Vagina (tissue), 2 donors: ENCODE data around the gene LOXL3. TPM values are rescaled to one million over a fixed set of nuclear protein-coding genes. Genes with fewer than 3 reads are reported as not detected.

ENCODE experiments used
- DNase-seq, 2 donors: peaks; one replicate each; pipeline ENCODE4 v3.0.0-alpha.2; 2017; ENCODE audit errors: extremely low spot score in 2 of 2
- H3K27ac ChIP-seq: fragments of 200-600 bp; sonication (generic); one replicate; pipeline ENCODE4 v1.5.1; 2019
- H3K27me3 ChIP-seq: fragments of 200-600 bp; sonication (generic); one replicate; pipeline ENCODE4 v1.5.1; 2019
- H3K36me3 ChIP-seq, 2 donors: fragments of 200-600 bp; sonication (generic); one replicate each; pipeline ENCODE4 v1.5.1; 2017 to 2019
- H3K4me1 ChIP-seq: fragments of 200-600 bp; sonication (generic); one replicate; pipeline ENCODE4 v1.5.1; 2019
- H3K4me3 ChIP-seq, 2 donors: fragments of 200-600 bp; sonication (generic); 1 replicate in 1 of 2; 2 replicates in 1 of 2; pipeline ENCODE4 v1.5.1; 2016 to 2019
- H3K9me3 ChIP-seq: fragments of 200-600 bp; sonication (generic); one replicate; pipeline ENCODE4 v1.5.1; 2019
- CTCF ChIP-seq, 3 experiments: fragments of 450-650 bp in 2 of 3; fragments of 200-600 bp in 1 of 3; sonication (generic) in 1 of 3; IDR thresholded peaks; one replicate each; pipeline ENCODE4 v1.5.1; 2017 to 2019; ENCODE audit warnings: antibody characterized with exemption in 3 of 3, mild to moderate bottlenecking in 2 of 3, moderate library complexity in 2 of 3
- POLR2A ChIP-seq, 2 donors: fragments of 450-650 bp; IDR thresholded peaks; one replicate each; pipeline ENCODE4 v1.6.1; 2017; ENCODE audit warnings: antibody characterized with exemption in 2 of 2, mild to moderate bottlenecking in 2 of 2, moderate library complexity in 2 of 2
- POLR2AphosphoS5 ChIP-seq, 2 donors: sonication (generic); formaldehyde crosslinking; IDR thresholded peaks; one replicate each; pipeline ENCODE4 v1.9.0; 2017; ENCODE audit warnings: antibody characterized with exemption in 2 of 2, mild to moderate bottlenecking in 2 of 2, low read depth in 1 of 2; ENCODE audit not compliant: insufficient read depth in 1 of 2
- intact Hi-C: fragments of 100-400 bp; cut with DNase I; formaldehyde crosslinking; loops from one replicate; pipeline ENCODE4 v1.15.1; 2023
- total RNA-seq: library from RNA; depleted of rRNA; stranded (reverse); fragments of >200 nt; gene quantifications from one replicate; pipeline ENCODE4 v1.2.3, GENCODE V29; 2016

Gene LOXL3
- total RNA-seq, 1 donor from 2014 or later = 6.1 TPM

GRCh38 chr2:74578408-74578807 lies 24.7 kb upstream of the LOXL3 start:
- TF ChIP-seq POLR2A (IDR thresholded peaks at IDR 0.05) (no peak), POLR2AphosphoS5 (IDR thresholded peaks at IDR 0.05; ENCODE audit: insufficient read depth in 1 of 2, low read depth in 1 of 2) (no peak), CTCF (IDR thresholded peaks at IDR 0.05) (no peak)
- Histone ChIP-seq H3K27ac (no peak overlapping the region), H3K27me3 (no peaks in the 10 kb centered on the region), H3K4me1 (no peaks in the 10 kb centered on the region), H3K9me3 (no peaks in the 10 kb centered on the region), H3K4me3 (no peak overlapping the region), H3K36me3 (no peaks in the 10 kb centered on the region)
- no peak for DNase-seq
- intact Hi-C loops = no loop called here

- intact Hi-C loops = no loop called here
- no peak overlapping the region for H3K27ac ChIP-seq
- TF ChIP-seq CTCF (IDR thresholded peaks at IDR 0.05) (no peak), POLR2AphosphoS5 (IDR thresholded peaks at IDR 0.05; ENCODE audit: insufficient read depth in 1 of 2, low read depth in 1 of 2) (no peak), POLR2A (IDR thresholded peaks at IDR 0.05) (no peak)
- no peaks in the 10 kb centered on the region for H3K27me3 ChIP-seq
- H3K36me3 ChIP-seq = no peaks in the 10 kb centered on the region
- no peak for DNase-seq
- no peak overlapping the region for H3K4me3 ChIP-seq
- no peaks in the 10 kb centered on the region for H3K4me1 ChIP-seq
- H3K9me3 ChIP-seq = no peaks in the 10 kb centered on the region
Measured at GRCh38 chr2:74577448-74577847, 23.7 kb upstream of the LOXL3 start.

- no peaks in the 10 kb centered on the region for H3K9me3 ChIP-seq
- no peaks in the 10 kb centered on the region for H3K27me3 ChIP-seq
- DNase-seq = no peak
- H3K27ac ChIP-seq = no peak overlapping the region
- intact Hi-C loops = no loop called here
- no peak for TF ChIP-seq POLR2A (IDR thresholded peaks at IDR 0.05)
- TF ChIP-seq POLR2AphosphoS5 (IDR thresholded peaks at IDR 0.05; ENCODE audit: insufficient read depth in 1 of 2, low read depth in 1 of 2) = no peak
- no peak for TF ChIP-seq CTCF (IDR thresholded peaks at IDR 0.05)
- no peaks in the 10 kb centered on the region for H3K36me3 ChIP-seq
- H3K4me3 ChIP-seq = no peak overlapping the region
- no peaks in the 10 kb centered on the region for H3K4me1 ChIP-seq
Measured at GRCh38 chr2:74576863-74577229, 23.1 kb upstream of the LOXL3 start.

- Histone ChIP-seq H3K4me3 (no peak overlapping the region), H3K9me3 (no peaks in the 10 kb centered on the region), H3K27me3 (no peaks in the 10 kb centered on the region), H3K36me3 (no peaks in the 10 kb centered on the region), H3K27ac (no peak overlapping the region), H3K4me1 (no peaks in the 10 kb centered on the region)
- TF ChIP-seq POLR2A (IDR thresholded peaks at IDR 0.05) (no peak), POLR2AphosphoS5 (IDR thresholded peaks at IDR 0.05; ENCODE audit: insufficient read depth in 1 of 2, low read depth in 1 of 2) (no peak), CTCF (IDR thresholded peaks at IDR 0.05) (no peak)
- no peak for DNase-seq
- intact Hi-C loops = no loop called here
Measured at GRCh38 chr2:74576211-74576862, 22.6 kb upstream of the LOXL3 start.

GRCh38 chr2:74575320-74575719 lies 21.6 kb upstream of the LOXL3 start:
- TF ChIP-seq POLR2A (IDR thresholded peaks at IDR 0.05) (no peak), CTCF (IDR thresholded peaks at IDR 0.05) (no peak), POLR2AphosphoS5 (IDR thresholded peaks at IDR 0.05; ENCODE audit: insufficient read depth in 1 of 2, low read depth in 1 of 2) (no peak)
- no peak overlapping the region for H3K27ac ChIP-seq
- intact Hi-C loops = no loop called here
- H3K9me3 ChIP-seq = no peaks in the 10 kb centered on the region
- no peak overlapping the region for H3K4me3 ChIP-seq
- no peak for DNase-seq
- no peaks in the 10 kb centered on the region for H3K4me1 ChIP-seq
- no peaks in the 10 kb centered on the region for H3K27me3 ChIP-seq
- H3K36me3 ChIP-seq = no peaks in the 10 kb centered on the region
